Testis (tissue), 2 donors: ENCODE results near the gene MTOR.

Experiments used
- CTCF ChIP-seq, 3 experiments: fragments of 450-650 bp in 2 of 3; fragments of 200-600 bp in 1 of 3; sonication (generic) in 1 of 3; IDR thresholded peaks; one replicate each; pipeline ENCODE4 v1.5.1; 2016 to 2019; ENCODE audit warnings: antibody characterized with exemption in 3 of 3, mild to moderate bottlenecking in 2 of 3, moderate library complexity in 1 of 3
- POLR2A ChIP-seq: fragments of 450-650 bp; IDR thresholded peaks from one replicate; pipeline ENCODE4 v1.6.1; 2017; ENCODE audit warnings: antibody characterized with exemption, mild to moderate bottlenecking, moderate library complexity

GRCh38 chr1:11178021-11179015 lies 84.0 kb downstream of the MTOR start:
- no peak for TF ChIP-seq CTCF (IDR thresholded peaks at IDR 0.05)
- TF ChIP-seq POLR2A, result no peak
